ENCODE results near the gene DDIT4.
"Not testable (repeated sequence)": the region's sequence is repeated elsewhere in the genome, so short reads cannot be mapped to it uniquely, and the experiment has no call there.

Gene DDIT4

GRCh38 chr10:72249176-72249862, 24.4 kb upstream of the DDIT4 start:
- DNase-seq (ENCODE audit: low read depth) = not testable (repeated sequence)

DNA sequence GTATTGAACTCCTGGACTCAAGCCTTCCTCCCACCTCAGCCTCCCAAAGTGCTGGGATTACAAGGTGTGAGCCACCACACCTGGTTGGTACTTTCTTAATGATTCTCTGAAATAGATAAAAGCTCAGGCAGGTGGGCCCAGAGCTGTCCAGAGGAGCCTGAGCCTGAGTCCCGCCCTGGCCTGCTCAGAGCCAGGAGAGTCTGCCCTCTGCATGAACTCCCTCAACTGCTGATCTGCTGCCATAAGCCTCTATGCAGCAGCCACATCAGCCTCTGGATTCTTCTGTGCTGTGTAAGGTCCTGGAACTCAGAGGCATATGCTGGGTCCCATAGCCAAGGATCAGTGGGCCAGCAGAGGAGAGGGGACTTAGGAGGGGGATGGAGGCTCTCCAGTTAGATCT, 23.1 kb upstream of the DDIT4 start:
- DNase-seq (ENCODE audit: low read depth) = peak; percentile 39

DNA sequence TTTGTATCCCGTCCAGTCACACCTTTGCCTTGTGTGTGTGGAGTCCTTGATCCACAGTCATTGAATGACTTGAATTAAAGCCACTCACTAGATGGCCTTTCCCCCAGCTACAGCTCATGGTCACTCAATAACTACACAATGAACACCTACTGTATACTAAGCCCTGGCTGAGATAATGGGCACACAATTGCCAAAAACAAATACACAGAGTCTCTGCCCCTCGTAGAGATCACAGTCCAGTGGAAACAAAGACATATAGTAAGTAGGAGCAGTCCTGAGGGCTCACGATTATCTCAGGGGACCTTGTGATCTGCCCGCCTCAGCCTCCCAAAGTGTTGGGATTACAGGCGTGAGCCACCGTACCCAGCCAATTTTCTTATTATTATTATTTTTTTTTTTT, 22.1 kb upstream of the DDIT4 start:
- no peak for DNase-seq (ENCODE audit: low read depth)

DNA sequence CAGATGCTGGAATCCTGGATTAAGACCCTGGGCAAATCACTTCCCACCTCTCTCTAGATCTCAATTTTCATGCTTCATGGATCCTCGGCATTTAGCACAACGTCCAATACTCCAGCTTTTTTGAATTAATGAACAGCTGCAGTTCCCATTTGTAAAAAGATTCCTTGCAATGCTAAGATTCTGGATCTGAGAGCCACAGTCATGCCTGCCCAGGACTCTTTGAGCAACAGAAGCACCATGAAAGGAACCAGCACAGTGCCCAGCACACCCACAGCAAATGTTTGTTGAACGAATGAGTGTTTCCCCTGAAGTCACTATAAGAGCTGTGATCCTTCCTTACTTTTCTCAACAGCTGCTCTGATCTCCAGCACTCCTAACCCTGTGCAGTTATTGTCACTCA, 20.8 kb upstream of the DDIT4 start:
- no peak for DNase-seq (ENCODE audit: low read depth)

GRCh38 chr10:72253578-72253977, 20.1 kb upstream of the DDIT4 start:
- DNase-seq (ENCODE audit: low read depth) = no peak

GRCh38 chr10:72254813-72255568, 18.7 kb upstream of the DDIT4 start:
- peak; percentile 63 for DNase-seq (ENCODE audit: low read depth)

- DNase-seq (ENCODE audit: low read depth) = no peak
Observed at GRCh38 chr10:72255977-72256729, 17.6 kb upstream of the DDIT4 start.

DNA sequence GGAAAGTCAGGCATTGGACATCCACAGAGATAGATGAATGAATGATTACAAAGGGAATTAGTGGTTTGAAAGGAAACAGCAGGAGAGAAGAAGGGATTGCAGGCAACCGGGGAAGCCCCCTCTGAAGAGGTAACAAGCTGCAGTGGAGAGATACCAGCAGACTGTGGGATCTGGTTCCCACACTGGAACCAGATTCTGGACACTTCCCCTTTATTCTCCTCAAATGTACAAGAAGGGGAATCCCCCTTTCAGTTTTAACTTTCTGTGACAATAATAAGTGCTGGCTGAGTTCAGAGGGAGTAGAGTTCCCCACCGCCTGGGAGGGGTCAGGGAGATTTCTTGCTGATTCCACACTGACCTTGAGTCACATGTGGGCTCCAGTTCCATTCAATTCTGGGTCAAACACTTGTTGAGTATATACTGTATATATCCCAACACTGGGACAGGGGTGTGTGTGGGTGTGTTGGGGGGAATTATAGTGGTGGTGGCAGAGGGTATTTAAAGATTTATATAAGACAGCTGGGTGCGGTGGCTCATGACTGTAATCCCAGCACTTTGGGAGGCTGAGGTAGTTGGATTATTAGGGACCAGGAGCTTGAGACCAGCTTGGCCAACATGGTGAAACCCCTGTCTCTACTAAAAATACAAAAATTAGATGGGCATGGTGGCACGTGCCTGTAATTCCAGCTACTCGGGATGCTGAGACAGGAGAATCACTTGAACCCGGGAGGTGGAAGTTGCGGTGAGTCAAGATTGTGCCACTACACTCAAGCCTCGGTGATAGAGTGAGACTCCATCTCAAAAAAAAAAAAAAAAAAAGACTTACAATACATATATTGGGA, 16.5 kb upstream of the DDIT4 start:
- no peak for DNase-seq (ENCODE audit: low read depth)

DNA sequence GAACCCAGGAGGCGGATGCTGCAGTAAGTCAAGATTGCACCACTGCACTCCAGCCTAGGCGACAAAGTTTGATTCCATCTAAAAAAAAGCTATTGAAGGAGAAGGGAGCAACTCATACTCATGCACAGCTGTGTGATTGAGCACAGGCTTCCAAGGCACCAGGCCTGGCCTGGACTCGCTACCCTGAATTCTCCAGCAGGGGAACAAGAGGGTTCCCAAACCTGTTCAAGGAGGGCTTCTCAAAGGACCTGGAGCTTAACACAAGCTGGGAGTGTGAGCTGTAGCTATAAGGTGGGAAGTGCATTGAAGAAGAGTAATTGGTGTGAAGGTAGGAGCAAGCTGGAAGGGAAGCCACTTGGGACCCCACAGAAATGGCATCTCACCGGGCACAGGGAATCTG, 15.1 kb upstream of the DDIT4 start:
- DNase-seq (ENCODE audit: low read depth) = no peak

- DNase-seq (ENCODE audit: low read depth) = peak; percentile 61
Observed at GRCh38 chr10:72259491-72260238, 14.1 kb upstream of the DDIT4 start.

- DNase-seq (ENCODE audit: low read depth) = peak; percentile 90
Observed at GRCh38 chr10:72260239-72260975, 13.3 kb upstream of the DDIT4 start.

- DNase-seq (ENCODE audit: low read depth) = peak; percentile 46
Observed at GRCh38 chr10:72260976-72261783, 12.5 kb upstream of the DDIT4 start.

DNA sequence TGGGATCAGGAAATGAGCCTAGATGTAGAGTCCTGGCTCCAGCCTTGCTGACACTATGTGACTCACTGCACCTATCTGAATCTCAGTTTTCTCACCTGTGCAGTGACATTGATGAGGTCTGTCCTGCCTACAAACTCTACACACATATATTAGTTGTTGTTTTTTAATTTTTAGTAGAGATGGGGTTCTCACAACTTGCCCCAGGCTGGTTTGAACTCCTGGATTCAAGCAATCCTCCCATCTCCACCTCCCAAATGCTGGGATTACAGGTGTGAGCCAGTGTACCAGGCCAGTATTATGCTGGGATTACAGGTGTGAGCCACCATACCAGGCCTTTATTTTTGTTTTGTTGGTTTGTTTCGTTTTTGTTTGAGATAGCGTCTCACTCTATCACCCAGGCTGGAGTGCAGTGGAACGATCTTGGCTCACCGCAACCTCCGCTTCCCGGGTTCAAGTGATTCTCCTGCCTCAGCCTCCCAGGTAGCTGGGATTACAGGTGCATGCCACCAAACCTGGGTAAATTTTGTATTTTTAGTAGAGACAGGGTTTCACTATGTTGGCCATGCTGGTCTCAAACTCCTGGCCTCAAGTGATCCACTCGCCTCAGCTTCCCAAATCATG, 11.8 kb upstream of the DDIT4 start:
- no peak for DNase-seq (ENCODE audit: low read depth)

- DNase-seq (ENCODE audit: low read depth) = no peak
Observed at GRCh38 chr10:72263613-72264241, 10.0 kb upstream of the DDIT4 start.

DNA sequence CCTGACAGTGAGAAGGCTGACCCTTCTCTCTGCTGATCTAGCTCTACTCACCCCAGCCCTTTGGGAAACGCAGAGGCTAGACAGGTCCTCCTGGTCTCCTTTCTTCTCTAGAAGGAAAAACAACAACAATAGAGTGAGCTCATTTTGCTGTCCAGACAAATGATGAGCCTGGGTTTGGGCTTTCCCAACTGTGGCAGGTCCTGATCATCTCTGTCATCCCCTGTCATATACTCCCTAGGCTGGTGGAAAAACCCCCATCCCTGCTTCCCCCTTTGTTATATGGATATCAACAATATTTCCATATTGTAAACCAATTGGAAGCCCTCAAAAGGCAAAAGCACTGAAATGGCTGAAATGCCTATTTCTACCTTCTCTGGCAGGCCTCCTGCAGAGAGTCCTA, 9.2 kb upstream of the DDIT4 start:
- no peak for DNase-seq (ENCODE audit: low read depth)

DNA sequence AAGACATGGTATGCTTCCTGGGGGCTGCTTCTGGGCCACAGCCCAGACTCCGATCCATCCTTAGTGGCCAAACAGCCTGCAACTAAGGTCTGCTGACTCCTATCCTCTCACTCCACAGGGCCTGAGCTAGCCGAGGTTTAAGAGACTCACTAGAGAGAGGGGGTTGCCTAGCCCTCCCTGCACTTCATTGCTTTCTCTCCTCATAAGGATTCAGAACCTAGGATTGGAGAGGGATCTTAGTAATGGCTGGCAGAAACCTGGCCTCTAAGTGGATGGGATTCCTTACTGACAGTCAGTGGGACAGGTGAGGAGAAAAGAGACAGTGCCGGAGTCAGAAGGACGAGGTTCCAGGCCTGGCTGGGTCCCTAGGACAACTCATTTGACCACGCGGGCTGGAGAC, 8.2 kb upstream of the DDIT4 start:
- DNase-seq (ENCODE audit: low read depth) = no peak

GRCh38 chr10:72265990-72266865, 7.5 kb upstream of the DDIT4 start:
- DNase-seq (ENCODE audit: low read depth) = no peak

GRCh38 chr10:72267381-72267780, 6.3 kb upstream of the DDIT4 start:
- no peak for DNase-seq (ENCODE audit: low read depth)

All from ELR (cell line).